NT2/D1 (cell line): ENCODE data around the gene WWP2.

ENCODE experiments used
- YY1 ChIP-seq: IDR thresholded peaks from 2 replicates; pipeline ENCODE4 v1.6.1; 2011; ENCODE audit not compliant: insufficient read length, insufficient read depth
- ZNF274 ChIP-seq: IDR thresholded peaks from 2 replicates; pipeline ENCODE4 v1.6.1; 2011; ENCODE audit warnings: mild to moderate bottlenecking, low read depth, low read length

DNA sequence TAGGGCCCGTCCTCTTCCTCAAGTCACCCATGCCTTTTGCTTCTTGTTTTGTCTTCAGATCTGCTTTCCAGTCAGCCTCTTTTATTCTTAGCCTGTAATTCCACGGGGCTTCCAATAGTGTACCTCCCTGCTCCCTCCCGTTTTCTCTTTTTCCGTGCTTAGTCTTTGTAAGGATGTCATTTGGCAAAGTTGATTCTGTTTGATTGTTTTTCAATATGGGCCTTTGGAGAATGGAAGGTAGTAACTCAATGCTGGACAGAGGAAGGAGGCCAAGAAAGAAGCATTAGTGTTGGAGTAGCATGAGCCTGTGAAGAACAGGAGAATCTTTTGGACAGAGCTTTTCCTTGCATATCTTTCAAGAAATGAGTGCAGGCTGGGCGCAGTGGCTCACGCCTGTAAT, 6.5 kb downstream of the WWP2 start:
- no peak for TF ChIP-seq ZNF274
- TF ChIP-seq YY1, result no peak
